Upper lobe of right lung (tissue), 1 donor: ENCODE results near the gene B3GNT3. TPM values are rescaled to one million over a fixed set of nuclear protein-coding genes. Genes with fewer than 3 reads are reported as not detected.
A peak's percentile ranks its signal among the peaks of the same experiment; 100 is the strongest.
"Not testable (repeated sequence)": the region's sequence is repeated elsewhere in the genome, so short reads cannot be mapped to it uniquely, and the experiment has no call there.

Experiments used
- ATAC-seq: fragments of 200-7000 bp; cut with Tn5 transposase; one replicate; pipeline ENCODE4 v1.9.1; 2020; ENCODE audit warnings: mild to moderate bottlenecking, moderate library complexity
- DNase-seq: peaks from one replicate; pipeline ENCODE4 v3.0.0-alpha.2; 2020
- H3K27ac ChIP-seq: fragments of 200-600 bp; one replicate; pipeline ENCODE4 v1.8.0; 2022
- H3K27me3 ChIP-seq: fragments of 200-600 bp; one replicate; pipeline ENCODE4 v1.8.0; 2022; ENCODE audit warnings: mild to moderate bottlenecking
- H3K36me3 ChIP-seq: fragments of 200-600 bp; one replicate; pipeline ENCODE4 v1.8.0; 2022
- H3K4me1 ChIP-seq: fragments of 200-600 bp; one replicate; pipeline ENCODE4 v1.8.0; 2022
- H3K4me3 ChIP-seq: fragments of 200-600 bp; one replicate; pipeline ENCODE4 v1.8.0; 2022; ENCODE audit warnings: mild to moderate bottlenecking
- H3K9me3 ChIP-seq: fragments of 200-600 bp; one replicate; pipeline ENCODE4 v1.8.0; 2022
- CTCF ChIP-seq: fragments of 200-600 bp; IDR thresholded peaks from one replicate; pipeline ENCODE4 v1.8.0; 2022; ENCODE audit warnings: antibody characterized with exemption
- intact Hi-C: fragments of 100-400 bp; cut with DNase I; formaldehyde crosslinking; loops from one replicate; pipeline ENCODE4 v1.11.0; 2022
- total RNA-seq: library from RNA; stranded (reverse); fragmentation: NEBNext Ultra II Directional; extraction: Animal tissue kit (Norgen Biotek cat#: 25700); gene quantifications from one replicate; pipeline ENCODE4 v1.2.1, GENCODE V29; 2021
- donor health status: DM: no; HTN: yes; CAD: no; lungs with severe emphysema.

The B3GNT3 gene
- total RNA-seq, 1 donor from 2014 or later: 2.1 TPM

- Histone ChIP-seq H3K9me3 (no peaks in the 10 kb centered on the region), H3K27ac (no peak overlapping the region), H3K4me1 (no peaks in the 10 kb centered on the region), H3K4me3 (no peak overlapping the region), H3K36me3 (no peaks in the 10 kb centered on the region), H3K27me3 (peaks cover 29% of the 10 kb centered on the region)
- intact Hi-C loops: no loop called here
- ATAC-seq (no peak), DNase-seq (no peak)
- TF ChIP-seq CTCF: no peak
These were observed 2.0 kb downstream of the B3GNT3 start for GRCh38 chr19:17796838-17797423.

GRCh38 chr19:17797424-17798201, 2.7 kb downstream of the B3GNT3 start:
- peaks cover 29% of the 10 kb centered on the region for H3K27me3 ChIP-seq
- H3K4me1 ChIP-seq: no peaks in the 10 kb centered on the region
- H3K9me3 ChIP-seq: no peaks in the 10 kb centered on the region
- H3K27ac ChIP-seq: no peak overlapping the region
- no peak overlapping the region for H3K4me3 ChIP-seq
- intact Hi-C loops: no loop called here
- DNase-seq: no peak
- no peaks in the 10 kb centered on the region for H3K36me3 ChIP-seq
- no peak for TF ChIP-seq CTCF
- ATAC-seq: peak; percentile 6

DNA sequence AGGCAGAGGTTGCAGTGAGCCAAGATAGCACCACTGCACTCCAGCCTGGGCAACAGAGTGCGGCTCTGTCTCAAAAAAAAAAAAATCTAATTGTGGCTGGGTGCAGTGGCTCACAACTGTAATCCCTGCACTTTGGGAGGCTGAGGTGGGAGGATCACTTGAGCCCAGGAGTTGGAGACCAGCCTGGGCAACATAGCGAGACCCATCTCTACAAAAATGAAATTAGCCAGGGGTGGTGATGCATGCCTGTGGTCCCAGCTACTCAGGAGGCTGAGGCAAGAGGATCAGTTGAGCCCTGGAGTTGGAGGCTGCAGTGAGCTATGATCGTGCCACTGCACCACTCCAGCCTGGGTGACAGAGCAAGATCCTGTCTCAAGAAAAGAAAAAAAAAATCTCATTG, 3.7 kb downstream of the B3GNT3 start:
- DNase-seq, H3K4me3 ChIP-seq, H3K36me3 ChIP-seq, ATAC-seq, H3K27ac ChIP-seq, H3K9me3 ChIP-seq, intact Hi-C loops, H3K4me1 ChIP-seq: not testable (repeated sequence)
- peaks cover 29% of the 10 kb centered on the region for H3K27me3 ChIP-seq

DNA sequence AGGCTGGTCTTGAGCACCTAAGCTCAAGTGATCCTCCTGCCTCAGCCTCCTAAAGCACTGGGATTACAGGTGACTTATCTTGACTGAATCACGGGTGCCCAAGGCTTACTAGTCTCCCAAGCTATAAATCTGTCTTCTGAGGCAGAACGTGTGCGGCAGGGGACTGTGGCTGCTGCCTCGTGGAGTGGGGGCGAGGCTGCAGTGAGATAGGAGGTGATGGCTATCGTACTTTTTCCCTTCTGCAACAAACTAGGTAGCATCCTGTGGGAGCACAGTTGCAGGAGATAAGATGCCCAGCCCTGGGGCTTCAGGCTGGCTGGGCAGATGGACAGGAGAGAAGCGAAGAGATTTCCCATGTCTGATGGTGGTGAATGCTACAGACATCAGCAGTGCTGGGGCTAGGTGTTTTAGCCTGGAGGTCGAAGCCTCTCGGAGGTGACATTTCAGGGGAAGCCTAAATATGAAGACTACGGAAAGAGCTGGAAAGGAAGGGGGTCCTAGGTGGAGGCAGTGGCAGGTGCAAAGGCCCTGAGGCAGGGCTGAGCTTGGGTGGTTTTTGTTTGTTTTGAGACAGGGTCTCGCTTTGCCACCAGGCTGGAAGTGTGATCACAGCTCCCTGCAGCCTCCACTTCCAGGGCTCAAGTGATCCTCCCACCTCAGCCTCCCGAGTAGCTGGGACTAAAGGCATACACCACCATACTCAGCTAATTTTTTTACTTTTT, 7.4 kb downstream of the B3GNT3 start:
- Histone ChIP-seq H3K27me3 (peaks cover under 1% of the 10 kb centered on the region), H3K4me3 (no peak overlapping the region), H3K27ac (no peak overlapping the region), H3K9me3 (no peaks in the 10 kb centered on the region), H3K4me1 (no peaks in the 10 kb centered on the region), H3K36me3 (no peaks in the 10 kb centered on the region)
- intact Hi-C loops: no loop called here
- TF ChIP-seq CTCF: no peak
- DNase-seq (no peak), ATAC-seq (no peak)

DNA sequence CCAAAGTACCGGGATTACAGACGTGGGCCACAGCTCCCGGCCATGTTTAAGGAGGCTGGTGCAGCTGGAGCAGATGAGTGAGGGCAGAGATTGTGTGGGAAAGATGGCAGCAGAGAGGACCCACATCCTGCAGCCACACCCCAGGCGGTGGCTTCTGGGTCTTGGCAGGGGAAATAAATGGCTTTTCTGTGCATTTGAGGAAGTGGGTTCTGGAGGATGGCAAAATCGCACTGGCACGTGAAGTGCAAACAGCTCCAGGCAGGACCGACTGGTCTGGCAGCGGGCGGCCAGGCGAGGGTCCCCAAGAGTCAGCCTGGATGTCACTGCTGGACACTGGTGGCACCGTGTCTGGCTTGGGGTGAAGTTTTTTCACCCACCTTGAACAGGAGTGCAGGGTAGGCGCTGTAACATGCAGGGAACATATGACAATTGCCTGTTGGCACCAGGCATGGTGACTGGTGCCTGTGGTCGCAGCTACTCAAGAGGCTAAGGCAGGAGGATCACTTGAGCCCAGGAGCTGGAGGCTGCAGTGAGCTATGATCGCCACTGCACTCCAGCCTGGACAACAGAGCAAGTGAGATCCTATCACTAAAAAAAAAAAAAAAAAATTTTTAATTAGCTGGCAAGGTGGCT, 8.4 kb downstream of the B3GNT3 start:
- Histone ChIP-seq H3K4me1 (no peaks in the 10 kb centered on the region), H3K4me3 (no peak overlapping the region), H3K27me3 (peaks cover 11% of the 10 kb centered on the region), H3K9me3 (no peaks in the 10 kb centered on the region), H3K27ac (no peak overlapping the region), H3K36me3 (no peaks in the 10 kb centered on the region)
- DNase-seq (no peak), ATAC-seq (peak; percentile 76)
- TF ChIP-seq CTCF: no peak
- intact Hi-C loops: no loop called here

DNA sequence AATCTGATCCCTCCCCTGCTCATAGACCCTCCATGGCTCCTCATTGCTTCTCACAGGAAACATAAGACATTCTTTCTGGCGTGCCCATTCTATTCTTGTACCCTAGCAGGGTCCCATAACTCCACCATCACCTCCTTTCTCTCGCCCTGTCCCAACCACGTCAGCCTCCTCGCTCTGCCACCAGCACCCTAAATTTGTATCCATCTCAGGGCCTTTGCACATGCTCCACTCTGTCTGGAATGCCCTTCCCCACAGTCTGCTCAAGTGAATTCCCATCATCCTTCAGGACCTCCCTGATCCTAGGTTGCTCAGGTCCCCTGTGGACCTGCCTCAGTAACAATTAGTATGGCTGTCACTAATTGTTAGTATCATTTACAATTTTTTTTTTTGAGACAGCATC, 10.5 kb downstream of the B3GNT3 start:
- Histone ChIP-seq H3K4me3 (no peak overlapping the region), H3K9me3 (no peaks in the 10 kb centered on the region), H3K36me3 (no peaks in the 10 kb centered on the region), H3K4me1 (no peaks in the 10 kb centered on the region), H3K27ac (no peak overlapping the region), H3K27me3 (peaks cover 18% of the 10 kb centered on the region)
- DNase-seq (no peak), ATAC-seq (no peak)
- intact Hi-C loops: no loop called here
- TF ChIP-seq CTCF: no peak
